K562 (cell line): ENCODE data around the gene TALDO1. TPM values are rescaled to one million over a fixed set of nuclear protein-coding genes. Genes with fewer than 3 reads are reported as not detected.

Experiments used
- ATAC-seq: fragments of 200-7000 bp; cut with Tn5 transposase; 3 replicates; pipeline ENCODE4 v1.9.1; 2020; ENCODE audit warnings: moderate library complexity
- BruUV-seq: library from RNA; stranded (reverse); fragments of 400-500 nt; replicated peaks from 2 replicates; lab custom pipeline; 2021; lab: Mats Ljungman, UMichigan
- CTCF ChIA-PET: fragments of 300-600 bp; formaldehyde crosslinking; extraction: SDS; loops from one replicate; lab custom pipeline; 2021; ENCODE audit warnings: low intra/inter-chr PET ratio; lab: Yijun Ruan, JAX
- POLR2A ChIA-PET: fragments of 300-600, 350-650 bp; sonication (Branson Sonifier 250); formaldehyde crosslinking; extraction: SDS; loops from one replicate; lab custom pipeline; 2021; ENCODE audit warnings: antibody characterized with exemption, inconsistent platforms; lab: Yijun Ruan, JAX
- DNase-seq, 4 experiments: peaks; one replicate each; pipeline versions ENCODE4 v3.0.0 to v3.0.0-alpha.2; 2011 to 2018; ENCODE audit warnings: low spot score in 3 of 4, mixed read lengths in 3 of 4; ENCODE audit errors: extremely low read depth in 1 of 4
- FAIRE-seq: peaks from 2 replicates; lab custom pipeline; 2011; peaks lifted over from hg19 to GRCh38; lab: Jason Lieb, UNC
- H2AFZ ChIP-seq: 2 replicates; pipeline ENCODE4 v1.6.0; 2011; ENCODE audit warnings: low read depth, low read length, control low read depth, inconsistent platforms
- H3K27ac ChIP-seq: fragments of 200-600 bp; 3 replicates; pipeline ENCODE4 v1.8.0; 2011; ENCODE audit warnings: low read depth, mild to moderate bottlenecking, control low read depth, inconsistent platforms, low read length, moderate library complexity, mixed read lengths; ENCODE audit errors: extremely low read depth
- H3K27me3 ChIP-seq, 2 experiments: fragments of 300-600 bp in 1 of 2; 2 replicates in 1 of 2; 3 replicates in 1 of 2; pipeline versions ENCODE4 v1.6.0 to v1.8.0; 2011; ENCODE audit warnings: inconsistent platforms in 2 of 2, low read length in 2 of 2, mild to moderate bottlenecking in 1 of 2, mixed read lengths in 1 of 2, moderate library complexity in 1 of 2; ENCODE audit not compliant: control insufficient read depth in 2 of 2, insufficient read depth in 2 of 2
- H3K36me3 ChIP-seq: fragments of 300-600 bp; 3 replicates; pipeline ENCODE4 v1.8.0; 2011; ENCODE audit warnings: mild to moderate bottlenecking, low read length, inconsistent platforms; ENCODE audit not compliant: control insufficient read depth, insufficient read depth
- H3K4me1 ChIP-seq, 2 experiments: fragments of 200-600 bp in 1 of 2; replicated peaks in 1 of 2; 2 replicates in 1 of 2; 3 replicates in 1 of 2; pipeline versions ENCODE4 v1.5.1 to v1.8.0; 2011; ENCODE audit warnings: inconsistent platforms in 2 of 2, low read length in 2 of 2, mild to moderate bottlenecking in 1 of 2, mixed read lengths in 1 of 2, moderate library complexity in 1 of 2; ENCODE audit not compliant: control insufficient read depth in 2 of 2, insufficient read depth in 2 of 2
- H3K4me2 ChIP-seq: 2 replicates; pipeline ENCODE4 v1.6.1; 2011; ENCODE audit warnings: low read length, control low read depth, inconsistent platforms, mixed read lengths; ENCODE audit not compliant: insufficient read depth
- H3K4me3 ChIP-seq: fragments of 200-600 bp; sonication (generic), shearing (Covaris generic); 2 replicates; pipeline ENCODE4 v1.5.1; 2016; ENCODE audit warnings: control low read depth, inconsistent platforms
- H3K79me2 ChIP-seq: fragments of 200-600 bp; 3 replicates; pipeline ENCODE4 v1.8.0; 2011; ENCODE audit warnings: low read length, inconsistent platforms; ENCODE audit not compliant: control insufficient read depth, insufficient read depth
- H3K9ac ChIP-seq, 2 experiments: 2 replicates each; pipeline versions ENCODE4 v1.6.0 to v1.6.1; 2011; ENCODE audit warnings: low read depth in 2 of 2, low read length in 2 of 2, control low read depth in 1 of 2, inconsistent platforms in 1 of 2, mild to moderate bottlenecking in 1 of 2, mixed read lengths in 1 of 2; ENCODE audit not compliant: insufficient read depth in 1 of 2
- H3K9me1 ChIP-seq: one replicate; pipeline ENCODE4 v1.6.0; 2011; ENCODE audit warnings: inconsistent platforms, mild to moderate bottlenecking, low read length, moderate library complexity; ENCODE audit not compliant: control insufficient read depth, insufficient read depth
- H3K9me3 ChIP-seq: replicated peaks from 2 replicates; pipeline ENCODE4 v1.5.1; 2011; ENCODE audit warnings: low read depth, low read length, inconsistent platforms; ENCODE audit not compliant: control insufficient read depth, insufficient read depth
- H4K20me1 ChIP-seq: replicated peaks from 2 replicates; pipeline ENCODE4 v1.6.1; 2011; ENCODE audit warnings: low read length, inconsistent platforms, mixed read lengths; ENCODE audit not compliant: control insufficient read depth, insufficient read depth
- HIVEP1 ChIP-seq: fragments of 250-450 bp; sonication (Bioruptor Pico); IDR thresholded peaks from 2 replicates; pipeline ENCODE4 v1.4.0; 2020; ENCODE audit warnings: mild to moderate bottlenecking
- L3MBTL2 ChIP-seq: fragments of 450-650 bp; IDR thresholded peaks from 2 replicates; pipeline ENCODE4 v1.6.1; 2016; ENCODE audit warnings: mild to moderate bottlenecking, moderate library complexity
- NRF1 ChIP-seq, 2 experiments: fragments of 450-650 bp; IDR thresholded peaks in 1 of 2; conservative IDR thresholded peaks in 1 of 2; 2 replicates each; pipeline ENCODE4 v1.6.1; 2014; ENCODE audit warnings: mild to moderate bottlenecking in 2 of 2
- PTBP1 ChIP-seq: fragments of 200-400 bp; formaldehyde crosslinking; IDR thresholded peaks from 2 replicates; pipeline ENCODE4 v1.6.1; 2017; ENCODE audit warnings: low read depth, low read length
- RCOR1 ChIP-seq, 2 experiments: IDR thresholded peaks; 2 replicates each; pipeline ENCODE4 v1.6.1; 2012; ENCODE audit warnings: low read depth in 2 of 2, low read length in 2 of 2, borderline replicate concordance in 1 of 2, improper control_type of control experiment in 1 of 2
- REST ChIP-seq, 2 experiments: fragments of 450-650 bp; formaldehyde crosslinking in 1 of 2; IDR thresholded peaks; 2 replicates each; pipeline versions ENCODE4 v1.4.0 to v1.6.1; 2014 to 2020; ENCODE audit warnings: mild to moderate bottlenecking in 2 of 2, borderline replicate concordance in 1 of 2, low read depth in 1 of 2
- SAP30 ChIP-seq: fragments of 200-600 bp; sonication (generic); IDR thresholded peaks from 2 replicates; pipeline ENCODE4 v1.6.1; 2012; ENCODE audit warnings: borderline replicate concordance, low read depth, mild to moderate bottlenecking, moderate library complexity, low read length, control low read depth, inconsistent platforms; ENCODE audit not compliant: insufficient read depth, poor library complexity, severe bottlenecking
- ZNF274 ChIP-seq: IDR thresholded peaks from 2 replicates; pipeline ENCODE4 v1.6.1; 2011; ENCODE audit warnings: low read depth, mild to moderate bottlenecking, low read length, moderate library complexity, borderline replicate concordance
- ZNF644 ChIP-seq: fragments of 200-800 bp; sonication (Bioruptor generic); IDR thresholded peaks from 2 replicates; pipeline ENCODE4 v1.6.1; 2016; ENCODE audit warnings: low read depth, missing genetic modification characterization, missing compliant biosample characterization
- WGBS: fragments of 100-300 bp; shearing (Covaris generic); methylation state at CpG from one replicate; pipeline ENCODE4 v1.1.6; 2016; ENCODE audit warnings: low coverage, mixed read lengths; ENCODE audit not compliant: insufficient coverage; ENCODE audit errors: missing lambda C conversion rate; 5-methylcytosine and 5-hydroxymethylcytosine counted together
- in situ Hi-C: fragments of 300-500 bp; cut with MboI; formaldehyde crosslinking; loops from 4 replicates; pipeline ENCODE4 v1.15.0; 2018; ENCODE audit warnings: inconsistent platforms, mixed read lengths
- intact Hi-C: fragments of 100-400 bp; cut with micrococcal nuclease; formaldehyde crosslinking; loops from 2 replicates; pipeline ENCODE4 v1.14.2; 2022
- polyA plus RNA-seq, 8 experiments: library from polyadenylated mRNA; depleted of rRNA in 4 of 8; stranded (reverse) in 5 of 8; unstranded in 3 of 8; fragments of >200 nt; fragmentation: Nextera tagmentation in 2 of 8; fragmentation: Illumina TruSeq in 1 of 8; extraction: Ambion mirVana in 2 of 8; extraction: Trizol in 1 of 8; gene quantifications; 2 replicates each; pipeline versions ENCODE4 v1.2.1 to v1.2.3, GENCODE V29; 2011 to 2014; ENCODE audit warnings: inconsistent platforms in 1 of 8, missing spikeins in 1 of 8
- total RNA-seq, 7 experiments: library from RNA; depleted of rRNA in 6 of 7; stranded (reverse); fragments of >200 nt in 6 of 7; fragmentation: Illumina TruSeq in 2 of 7; extraction: Trizol in 2 of 7; gene quantifications; 2 replicates each; pipeline versions ENCODE4 v1.2.1 to v1.2.3, GENCODE V29; 2011 to 2021; ENCODE audit warnings: low replicate concordance in 1 of 7

The TALDO1 gene
- total and polyA plus RNA-seq, 9 of the 15 experiments (the other 6 are each of a cell fraction or from before 2014, with no cell fraction given), result 260 to 541 (median 441) TPM

DNA sequence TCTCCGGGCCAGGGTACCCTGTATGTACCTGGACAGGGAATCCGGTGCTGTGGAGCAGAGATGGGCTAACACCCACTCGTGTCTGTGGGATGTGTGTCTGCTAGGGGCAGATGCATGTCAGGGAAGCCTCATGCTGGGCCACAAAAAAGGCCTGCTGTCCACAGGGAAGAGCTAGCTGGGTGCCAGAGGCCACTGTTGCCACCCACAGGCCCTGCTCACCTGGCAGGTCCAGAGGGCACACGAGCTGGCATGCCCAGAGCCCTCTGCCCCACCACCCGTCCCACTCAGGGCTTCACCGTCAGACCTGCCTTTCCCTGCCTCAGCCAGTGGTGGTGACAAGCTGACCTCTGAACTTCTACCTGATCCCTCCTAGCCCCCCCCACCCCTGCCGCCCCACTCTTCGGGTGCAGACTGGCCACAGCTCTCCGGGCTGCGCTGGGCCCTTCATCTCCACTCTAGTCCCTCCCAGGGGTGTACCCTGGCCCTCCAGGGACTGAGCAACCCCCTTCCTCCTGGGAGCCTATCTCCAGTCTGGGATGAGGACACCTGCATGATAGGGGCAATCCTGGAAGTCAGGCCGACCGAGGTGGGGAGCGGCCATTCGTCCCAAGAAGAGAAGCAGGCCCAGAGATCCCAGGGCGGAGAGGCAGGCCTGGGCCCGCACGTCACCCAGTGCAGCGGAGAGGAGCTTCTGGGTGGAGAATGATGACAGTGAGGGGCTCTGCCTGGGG is 49.5 kb downstream of the TALDO1 start (continued):
- TF ChIP-seq PTBP1 (no peak), NRF1 (conservative IDR thresholded peaks at IDR 0.05 in 1 of 2, IDR thresholded peaks at IDR 0.05 in 1 of 2) (no peak; a peak in 1 of 4 replicates), SAP30 (peak; percentile 18)

GRCh38 chr11:797296-798092 is 50.2 kb downstream of the TALDO1 start:
- H3K79me2 ChIP-seq, result peaks cover 26% of the 10 kb centered on the region
- in situ Hi-C loops, result no loop called here
- H3K9ac ChIP-seq, result peak overlapping the region; percentile 66 to 95
- intact Hi-C loops, result loop anchor here (5.0 to 10.0 kb wide), 2 partner anchors 70 to 233 kb away; partner anchors contain the start of genes LMNTD2 and RASSF7
- peak overlapping the region; percentile 73 for H3K4me3 ChIP-seq
- peak; percentile 71 for ATAC-seq
- peaks cover 7 to 95% of the 10 kb centered on the region in 2 experiments for H3K4me1 ChIP-seq
- H3K27me3 ChIP-seq, result no peaks in the 10 kb centered on the region
- TSS peak; percentile 36 for BruUV-seq
- peak overlapping the region; percentile 91 for H3K4me2 ChIP-seq
- H2AFZ ChIP-seq, result peak overlapping the region; percentile 79
- POLR2A ChIA-PET, result interaction anchor here (0.6 to 2.2 kb wide), 11 partner anchors 9 to 92 kb away, joined by 3 to 26 read pairs (median 3); partner anchors contain the start of genes RPLP2 and TALDO1
- CTCF ChIA-PET, result interaction anchor here (2.4 kb wide), 1 partner anchor 69 kb away, joined by 10 read pairs; no protein-coding TSS in a partner anchor
- FAIRE-seq, result peak; percentile 78
- H3K36me3 ChIP-seq, result peaks cover 53% of the 10 kb centered on the region; the same call in 1 of the 3 replicates
- H4K20me1 ChIP-seq, result no peaks in the 10 kb centered on the region
- H3K27ac ChIP-seq, result peak overlapping the region; percentile 71
- under 1% methylated on average over 40 of the region's 57 CpGs for WGBS
- peak; percentile 63 to 84 (median 74) for DNase-seq
- H3K9me3 ChIP-seq, result no peaks in the 10 kb centered on the region
- H3K9me1 ChIP-seq, result no peaks in the 10 kb centered on the region
- no peak for TF ChIP-seq RCOR1 (IDR thresholded peaks at IDR 0.05; ENCODE audit: borderline replicate concordance in 1 of 2, low read depth in 2 of 2, low read length in 2 of 2)
- no peak for TF ChIP-seq ZNF644 (tag)
- no peak for TF ChIP-seq ZNF274
- no peak for TF ChIP-seq REST (IDR thresholded peaks at IDR 0.05; ENCODE audit: borderline replicate concordance)
- TF ChIP-seq REST (CRISPR knock-in tag; IDR thresholded peaks at IDR 0.05; ENCODE audit: low read depth), result no peak
- no peak for TF ChIP-seq HIVEP1 (CRISPR knock-in tag)
- no peak; the same call in 1 of the 2 replicates for TF ChIP-seq L3MBTL2
